Ovary (tissue), 9 donors: ENCODE measurements around the gene TMCC2. TPM values are rescaled to one million over a fixed set of nuclear protein-coding genes. Genes with fewer than 3 reads are reported as not detected.

Experiments used
- DNase-seq, 5 donors: peaks; one replicate each; pipeline ENCODE4 v3.0.0-alpha.2; 2019 to 2020
- H3K27ac ChIP-seq, 2 donors: fragments of 200-600 bp; one replicate each; pipeline versions ENCODE4 v1.5.1 to v1.8.0; 2019 to 2022
- H3K27me3 ChIP-seq: fragments of 200-600 bp; one replicate; pipeline ENCODE4 v1.8.0; 2022
- H3K36me3 ChIP-seq: fragments of 200-600 bp; sonication (generic); one replicate; pipeline ENCODE4 v1.5.1; 2019
- H3K4me1 ChIP-seq: one replicate; pipeline ENCODE4 v1.8.1; 2013; ENCODE audit warnings: mild to moderate bottlenecking, moderate library complexity; ENCODE audit not compliant: insufficient read depth
- H3K4me3 ChIP-seq: fragments of 200-600 bp; sonication (generic); one replicate; pipeline ENCODE4 v1.5.1; 2017
- H3K9me3 ChIP-seq, 2 donors: fragments of 200-600 bp in 1 of 2; sonication (generic) in 1 of 2; one replicate each; pipeline versions ENCODE4 v1.5.1 to v1.8.1; 2013 to 2019; ENCODE audit warnings: mild to moderate bottlenecking in 1 of 2, moderate library complexity in 1 of 2
- EP300 ChIP-seq: sonication (generic); formaldehyde crosslinking; IDR thresholded peaks from one replicate; pipeline ENCODE4 v1.6.1; 2017; ENCODE audit warnings: antibody characterized with exemption
- POLR2A ChIP-seq: fragments of 450-650 bp; IDR thresholded peaks from one replicate; pipeline ENCODE4 v1.6.1; 2017; ENCODE audit warnings: antibody characterized with exemption, mild to moderate bottlenecking, moderate library complexity
- WGBS, 3 donors: extraction: QIAGEN DNeasy Blood & Tissue Kit in 1 of 3; methylation state at CpG; one replicate each; pipeline versions ENCODE4 v1.1.5 to v1.1.7; 2013 to 2017; 5-methylcytosine and 5-hydroxymethylcytosine counted together
- intact Hi-C, 4 donors: fragments of 100-400 bp; cut with DNase I; formaldehyde crosslinking; loops; one replicate each; pipeline versions ENCODE4 v1.11.0 to v1.15.1; 2022 to 2023
- polyA plus RNA-seq, 2 donors: library from polyadenylated mRNA; stranded (reverse); fragments of 200-250 nt in 1 of 2; fragments of 350-450 nt in 1 of 2; fragmentation: Illumina TruSeq in 1 of 2; extraction: RNeasy Lipid Tissue Mini Kit (QIAGEN cat#74804) in 1 of 2; gene quantifications; one replicate each; pipeline ENCODE4 v1.2.3, GENCODE V29; 2013 to 2014
- total RNA-seq, 7 donors: library from RNA; depleted of rRNA in 2 of 7; stranded (reverse); fragments of >200 nt in 2 of 7; fragmentation: NEBNext Ultra II Directional in 3 of 7; extraction: Animal tissue kit (Norgen Biotek cat#: 25700) in 3 of 7; gene quantifications; one replicate each; pipeline versions ENCODE4 v1.1.0 to v1.2.4, GENCODE V29; 2016 to 2023
- TF ChIP-seq, protein P1 (sequence below), 3 donors: fragments of 450-650 bp in 2 of 3; fragments of 200-600 bp in 1 of 3; IDR thresholded peaks; one replicate each; pipeline versions ENCODE4 v1.5.1 to v1.8.0; 2016 to 2022; ENCODE audit warnings: antibody characterized with exemption in 3 of 3, mild to moderate bottlenecking in 1 of 3
- donor health status: DM: no; HTN: no; CAD: no; lungs with moderate emphysema.
- donor health status: DM: no; HTN: no; CAD: no.
- donor health status: Bipolar disorder and iron deficiency.
- donor health status: DM: yes; HTN: yes; CAD: no.
- donor health status: DM: no; HTN: no; CAD: no.
- donor health status: DM: yes; HTN: yes; CAD: no.

TMCC2 gene
- total and polyA plus RNA-seq, 9 donors = 2.3 to 11.0 (median 7.8) TPM

DNA sequence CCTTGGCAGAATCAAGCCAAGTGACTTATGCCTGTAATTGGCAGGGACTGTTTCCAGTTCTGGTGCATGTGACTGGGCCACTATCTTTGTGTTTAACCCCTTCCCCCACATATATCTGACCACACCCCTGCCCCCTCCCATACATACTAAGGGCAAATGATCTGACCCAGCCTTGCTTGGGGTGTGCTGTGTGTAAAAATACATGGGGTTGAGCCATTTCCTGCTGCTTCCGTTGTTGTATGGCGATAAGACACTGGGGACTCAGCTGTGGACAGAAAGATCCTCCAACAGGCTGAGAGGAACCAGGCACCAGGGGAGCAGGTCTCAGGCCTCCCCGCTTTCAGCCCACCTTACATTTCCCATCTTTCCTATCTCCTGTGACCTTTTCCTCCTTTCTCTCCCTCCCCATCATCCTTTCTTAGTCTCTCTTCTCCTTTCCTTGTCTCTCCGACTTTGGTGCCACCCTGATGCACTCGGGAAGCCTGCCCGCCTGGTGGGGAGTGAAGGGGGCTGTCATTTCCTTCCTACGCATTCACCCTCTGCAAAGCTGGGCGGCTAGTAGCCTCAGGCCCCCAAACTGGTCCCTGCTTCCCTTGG lies 39.7 kb downstream of the TMCC2 start:
- 83 to 87% (median 86%) methylated on average over 8 of the region's 8 CpGs for WGBS, 3 donors
- Histone ChIP-seq H3K9me3 (no peaks in the 10 kb centered on the region), H3K27me3 (no peaks in the 10 kb centered on the region), H3K4me3 (no peak overlapping the region), H3K27ac (no peak overlapping the region), H3K36me3 (no peaks in the 10 kb centered on the region), H3K4me1 (peaks cover 6% of the 10 kb centered on the region)
- no peak for DNase-seq
- no peak for TF ChIP-seq EP300
- TF ChIP-seq, protein P1, sequence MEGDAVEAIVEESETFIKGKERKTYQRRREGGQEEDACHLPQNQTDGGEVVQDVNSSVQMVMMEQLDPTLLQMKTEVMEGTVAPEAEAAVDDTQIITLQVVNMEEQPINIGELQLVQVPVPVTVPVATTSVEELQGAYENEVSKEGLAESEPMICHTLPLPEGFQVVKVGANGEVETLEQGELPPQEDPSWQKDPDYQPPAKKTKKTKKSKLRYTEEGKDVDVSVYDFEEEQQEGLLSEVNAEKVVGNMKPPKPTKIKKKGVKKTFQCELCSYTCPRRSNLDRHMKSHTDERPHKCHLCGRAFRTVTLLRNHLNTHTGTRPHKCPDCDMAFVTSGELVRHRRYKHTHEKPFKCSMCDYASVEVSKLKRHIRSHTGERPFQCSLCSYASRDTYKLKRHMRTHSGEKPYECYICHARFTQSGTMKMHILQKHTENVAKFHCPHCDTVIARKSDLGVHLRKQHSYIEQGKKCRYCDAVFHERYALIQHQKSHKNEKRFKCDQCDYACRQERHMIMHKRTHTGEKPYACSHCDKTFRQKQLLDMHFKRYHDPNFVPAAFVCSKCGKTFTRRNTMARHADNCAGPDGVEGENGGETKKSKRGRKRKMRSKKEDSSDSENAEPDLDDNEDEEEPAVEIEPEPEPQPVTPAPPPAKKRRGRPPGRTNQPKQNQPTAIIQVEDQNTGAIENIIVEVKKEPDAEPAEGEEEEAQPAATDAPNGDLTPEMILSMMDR (IDR thresholded peaks at IDR 0.05) = no peak
- no peak for TF ChIP-seq POLR2A
- intact Hi-C loops = no loop called here

- 92 to 94% (median 94%) methylated on average over 48 of the region's 48 CpGs for WGBS, 3 donors
- no peak overlapping the region for H3K4me3 ChIP-seq
- no peak overlapping the region for H3K27ac ChIP-seq
- TF ChIP-seq, protein P1 (IDR thresholded peaks at IDR 0.05) = no peak
- TF ChIP-seq POLR2A (no peak), EP300 (no peak)
- H3K4me1 ChIP-seq = peaks cover 6% of the 10 kb centered on the region
- H3K27me3 ChIP-seq = no peaks in the 10 kb centered on the region
- H3K36me3 ChIP-seq = no peaks in the 10 kb centered on the region
- no peaks in the 10 kb centered on the region for H3K9me3 ChIP-seq
- DNase-seq = no peak
- intact Hi-C loops = no loop called here
Measured at GRCh38 chr1:205268846-205269680, 41.3 kb downstream of the TMCC2 start.

GRCh38 chr1:205269711-205270110 lies 42.0 kb downstream of the TMCC2 start:
- H3K4me1 ChIP-seq = peaks cover 6% of the 10 kb centered on the region

DNA sequence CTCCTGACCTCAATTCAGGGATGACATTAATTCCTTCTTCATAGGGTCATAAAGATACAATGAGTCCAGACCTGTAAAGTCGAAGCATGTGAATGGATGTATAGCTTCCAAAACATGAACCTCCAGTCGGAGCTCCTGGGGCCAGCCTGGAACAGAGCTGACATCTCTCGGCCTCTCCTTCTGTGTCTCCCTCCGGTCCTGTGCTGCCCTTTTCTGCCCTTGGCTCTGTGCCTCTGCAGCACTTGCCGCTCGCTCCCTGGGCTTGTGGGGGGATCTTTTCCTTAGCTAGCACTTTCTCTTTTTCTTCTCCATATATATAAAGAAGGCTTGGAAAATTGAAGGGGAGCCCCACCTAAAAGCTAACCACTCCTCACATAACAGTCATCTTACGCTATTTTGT lies 42.5 kb downstream of the TMCC2 start:
- TF ChIP-seq, protein P1 (IDR thresholded peaks at IDR 0.05) = no peak
- TF ChIP-seq POLR2A = no peak
- TF ChIP-seq EP300 = no peak
- H3K9me3 ChIP-seq = no peaks in the 10 kb centered on the region
- H3K36me3 ChIP-seq = no peaks in the 10 kb centered on the region
- intact Hi-C loops = loop anchor here in 3 of 4 donors (5.0 to 10.0 kb wide), 4 partner anchors 167 to 257 kb away; no protein-coding TSS in a partner anchor
- H3K27ac ChIP-seq = no peak overlapping the region
- H3K4me1 ChIP-seq = peaks cover 6% of the 10 kb centered on the region
- 82 to 88% (median 87%) methylated on average over 7 of the region's 7 CpGs for WGBS, 3 donors
- no peak overlapping the region for H3K4me3 ChIP-seq
- DNase-seq = no peak
- H3K27me3 ChIP-seq = no peaks in the 10 kb centered on the region

More at GRCh38 chr1:205269711-205270110, 42.0 kb downstream of the TMCC2 start:
- no peaks in the 10 kb centered on the region for H3K27me3 ChIP-seq
- no peaks in the 10 kb centered on the region for H3K36me3 ChIP-seq
- no peak overlapping the region for H3K27ac ChIP-seq
- WGBS, 3 donors = 93 to 95% (median 95%) methylated on average over 8 of the region's 8 CpGs
- DNase-seq = no peak
- H3K4me3 ChIP-seq = no peak overlapping the region
- intact Hi-C loops = loop anchor here in 3 of 4 donors (5.0 to 10.0 kb wide), 4 partner anchors 168 to 258 kb away; no protein-coding TSS in a partner anchor
- TF ChIP-seq EP300 = no peak
- TF ChIP-seq, protein P1 (IDR thresholded peaks at IDR 0.05) = no peak
- no peak for TF ChIP-seq POLR2A
- no peaks in the 10 kb centered on the region for H3K9me3 ChIP-seq
